ENCODE measurements around the gene STXBP5.

DNA sequence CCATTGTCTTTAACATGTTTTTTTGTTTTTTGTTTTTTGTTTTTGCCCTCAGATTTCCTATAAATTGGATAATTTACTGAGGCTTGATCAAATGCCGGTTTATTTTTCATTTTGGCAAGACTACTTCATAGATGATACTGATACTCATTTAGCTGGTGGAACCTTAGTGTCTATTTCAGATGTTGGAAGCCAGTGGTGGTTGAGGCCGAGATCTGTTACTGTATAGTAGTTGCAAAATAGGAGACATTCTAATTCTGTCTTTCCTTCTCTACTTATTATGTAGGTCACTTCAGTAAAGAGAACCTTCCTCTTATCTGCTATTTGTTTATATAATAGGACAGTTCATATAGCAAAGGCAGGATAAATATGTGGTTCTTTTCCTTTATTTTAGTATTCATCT is 63.4 kb downstream of the STXBP5 start:
- TF ChIP-seq, protein P1, sequence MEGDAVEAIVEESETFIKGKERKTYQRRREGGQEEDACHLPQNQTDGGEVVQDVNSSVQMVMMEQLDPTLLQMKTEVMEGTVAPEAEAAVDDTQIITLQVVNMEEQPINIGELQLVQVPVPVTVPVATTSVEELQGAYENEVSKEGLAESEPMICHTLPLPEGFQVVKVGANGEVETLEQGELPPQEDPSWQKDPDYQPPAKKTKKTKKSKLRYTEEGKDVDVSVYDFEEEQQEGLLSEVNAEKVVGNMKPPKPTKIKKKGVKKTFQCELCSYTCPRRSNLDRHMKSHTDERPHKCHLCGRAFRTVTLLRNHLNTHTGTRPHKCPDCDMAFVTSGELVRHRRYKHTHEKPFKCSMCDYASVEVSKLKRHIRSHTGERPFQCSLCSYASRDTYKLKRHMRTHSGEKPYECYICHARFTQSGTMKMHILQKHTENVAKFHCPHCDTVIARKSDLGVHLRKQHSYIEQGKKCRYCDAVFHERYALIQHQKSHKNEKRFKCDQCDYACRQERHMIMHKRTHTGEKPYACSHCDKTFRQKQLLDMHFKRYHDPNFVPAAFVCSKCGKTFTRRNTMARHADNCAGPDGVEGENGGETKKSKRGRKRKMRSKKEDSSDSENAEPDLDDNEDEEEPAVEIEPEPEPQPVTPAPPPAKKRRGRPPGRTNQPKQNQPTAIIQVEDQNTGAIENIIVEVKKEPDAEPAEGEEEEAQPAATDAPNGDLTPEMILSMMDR (IDR thresholded peaks at IDR 0.05): no peak
- TF ChIP-seq POLR2A (IDR thresholded peaks at IDR 0.05): no peak
